HG03565 (cell line): ENCODE results near the gene PFN1.

ENCODE experiments used
- ATAC-seq: cut with Tn5 transposase; IDR thresholded peaks from one replicate; pipeline ENCODE4 v1.9.1; 2021; ENCODE audit warnings: mild to moderate bottlenecking, moderate library complexity; ENCODE audit not compliant: unreplicated experiment

Gene PFN1

DNA sequence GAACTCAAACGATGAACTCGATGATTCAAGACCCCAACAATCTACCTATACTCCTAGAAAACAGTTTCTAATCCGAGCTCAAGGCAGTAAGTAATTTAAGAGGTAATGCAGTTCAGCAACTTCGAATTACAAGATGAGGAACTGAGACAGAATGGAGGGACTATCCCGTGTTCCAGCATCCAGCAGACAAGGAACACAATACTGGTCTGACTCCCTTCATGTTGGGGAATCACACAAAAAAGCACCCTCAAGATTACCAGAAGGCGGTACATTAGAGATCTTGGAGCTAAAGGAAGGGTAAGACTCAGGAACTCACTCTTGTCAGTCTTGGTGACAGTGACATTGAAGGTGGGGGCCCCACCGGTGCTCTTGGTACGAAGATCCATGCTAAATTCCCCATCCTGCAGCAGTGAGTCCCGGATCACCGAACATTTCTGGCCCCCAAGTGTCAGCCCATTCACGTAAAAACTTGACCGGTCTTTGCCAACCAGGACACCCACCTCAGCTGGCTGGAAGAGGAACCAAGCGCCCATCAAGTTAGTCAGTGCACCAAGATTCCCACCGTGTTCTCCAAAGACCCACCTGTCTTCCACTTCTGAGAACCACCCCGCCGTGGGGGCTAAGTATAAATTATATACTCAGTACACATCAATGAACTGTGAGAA is 1.9 kb downstream of the PFN1 start:
- no peak for ATAC-seq

DNA sequence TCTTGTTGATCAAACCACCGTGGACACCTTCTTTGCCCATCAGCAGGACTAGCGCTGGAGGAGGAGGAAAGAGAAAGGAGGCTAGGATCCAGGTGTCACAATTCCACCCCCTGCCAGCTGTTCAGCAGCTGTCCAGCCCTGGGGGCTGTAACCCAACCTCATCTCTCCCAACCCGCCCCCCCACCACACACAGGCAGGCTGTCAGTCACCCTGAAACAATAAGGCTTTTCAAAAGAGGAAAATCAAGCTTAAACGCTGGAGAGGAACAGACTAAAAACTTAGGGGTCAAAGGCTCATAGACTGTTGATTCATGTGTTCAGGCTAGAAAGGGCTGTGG is 2.4 kb downstream of the PFN1 start:
- ATAC-seq, result no peak

DNA sequence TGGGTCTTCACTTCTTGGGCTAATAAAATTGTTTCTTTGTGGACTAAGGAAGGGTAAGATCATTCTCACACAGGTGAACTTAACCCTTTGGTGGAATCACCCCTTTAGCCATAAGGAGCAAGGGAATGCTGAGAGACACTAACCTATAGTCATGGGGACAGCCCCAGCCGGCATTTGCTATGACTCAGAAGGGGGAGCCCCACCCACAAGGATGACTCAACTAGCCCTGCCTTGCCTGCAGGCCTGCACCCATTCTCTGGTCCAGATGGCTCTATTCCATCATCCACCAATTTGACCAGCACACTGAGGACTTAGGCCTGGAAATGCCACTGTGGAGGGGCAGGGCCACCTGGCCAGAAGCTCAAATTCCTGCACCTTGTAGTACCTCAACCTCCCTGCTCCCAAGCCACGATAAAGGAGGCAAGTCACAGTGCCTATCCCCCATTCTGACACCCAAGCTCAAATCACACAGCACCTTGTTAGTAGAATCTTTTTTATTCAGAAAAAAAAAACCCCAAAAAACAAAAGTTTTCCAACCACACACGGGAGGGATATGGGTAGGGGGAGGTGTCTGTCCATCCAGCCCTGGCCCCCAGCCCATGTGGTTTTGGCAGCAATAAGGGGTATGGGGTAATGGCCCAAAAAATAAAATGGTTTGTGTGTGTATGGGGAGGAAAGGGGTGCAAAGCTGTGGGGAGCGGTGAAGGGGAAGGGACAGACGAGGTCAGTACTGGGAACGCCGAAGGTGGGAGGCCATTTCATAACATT is 3.0 kb downstream of the PFN1 start:
- ATAC-seq, result no peak

DNA sequence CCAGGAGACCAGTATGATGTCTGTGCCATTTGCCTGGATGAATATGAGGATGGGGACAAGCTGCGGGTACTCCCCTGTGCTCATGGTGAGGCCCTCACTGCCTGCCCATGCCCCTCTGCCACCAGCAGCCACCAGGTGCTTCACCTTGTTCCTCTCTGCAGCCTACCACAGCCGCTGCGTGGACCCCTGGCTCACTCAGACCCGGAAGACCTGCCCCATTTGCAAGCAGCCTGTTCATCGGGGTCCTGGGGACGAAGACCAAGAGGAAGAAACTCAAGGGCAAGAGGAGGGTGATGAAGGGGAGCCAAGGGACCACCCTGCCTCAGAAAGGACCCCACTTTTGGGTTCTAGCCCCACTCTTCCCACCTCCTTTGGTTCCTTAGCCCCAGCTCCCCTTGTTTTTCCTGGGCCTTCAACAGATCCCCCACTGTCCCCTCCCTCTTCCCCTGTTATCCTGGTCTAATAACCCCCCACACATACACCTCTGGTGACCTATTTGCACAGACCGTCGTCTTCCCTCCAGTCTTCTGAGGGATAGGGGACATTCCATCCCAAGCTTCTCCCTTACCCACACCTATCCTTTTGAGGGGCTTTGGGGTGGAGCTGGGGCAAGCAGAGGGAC is 3.7 kb downstream of the PFN1 start:
- no peak for ATAC-seq

DNA sequence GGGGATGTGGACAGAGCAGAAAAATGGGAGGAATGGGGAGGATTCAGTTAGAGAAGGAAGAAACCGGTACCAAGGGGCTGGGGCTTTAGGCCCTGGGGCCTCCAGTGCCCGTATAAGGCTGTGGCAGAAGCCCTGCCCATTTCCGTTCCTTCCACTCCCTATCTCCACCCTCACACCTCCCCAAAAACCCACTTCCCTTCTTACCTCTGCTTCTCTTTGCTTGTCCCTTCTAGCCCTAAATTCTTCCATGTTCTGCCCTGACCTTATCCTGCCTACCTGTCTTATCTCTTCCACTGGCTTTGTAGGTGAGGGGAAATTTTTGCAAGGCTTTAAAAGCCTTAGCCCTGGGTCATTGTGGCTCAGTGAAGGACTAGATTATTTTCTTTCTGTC is 4.2 kb downstream of the PFN1 start:
- no peak for ATAC-seq

DNA sequence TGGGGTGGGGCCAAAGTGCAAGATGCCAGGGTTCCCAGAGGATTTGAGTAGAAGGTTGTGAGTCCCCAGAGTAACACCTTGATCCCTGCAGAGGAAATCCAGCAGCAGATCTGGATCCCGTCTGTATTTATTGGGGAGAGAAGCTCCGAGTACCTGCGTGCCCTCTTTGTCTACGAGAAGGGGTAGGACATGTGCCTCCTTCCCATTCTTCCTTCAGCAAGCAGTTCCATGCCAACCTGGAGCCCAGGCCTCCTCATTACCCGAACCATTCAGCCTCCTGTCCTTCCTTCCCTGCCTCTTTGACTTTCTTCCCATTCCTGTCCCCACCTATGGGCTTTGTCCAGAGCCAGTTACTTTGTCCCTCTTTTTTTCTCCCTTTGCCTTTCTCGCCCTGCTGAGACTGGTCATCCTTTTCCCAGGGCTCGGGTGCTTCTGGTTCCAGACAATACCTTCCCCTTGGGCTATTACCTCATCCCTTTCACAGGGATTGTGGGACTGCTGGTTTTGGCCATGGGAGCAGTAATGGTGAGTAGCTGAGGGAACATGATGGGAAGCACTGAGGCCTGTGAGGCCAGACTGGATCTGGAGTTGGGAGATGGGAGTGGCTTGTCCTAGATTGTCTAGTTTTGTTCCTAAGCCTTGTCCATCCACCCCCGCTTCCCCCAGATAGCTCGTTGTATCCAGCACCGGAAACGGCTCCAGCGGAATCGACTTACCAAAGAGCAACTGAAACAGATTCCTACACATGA is 5.4 kb downstream of the PFN1 start:
- no peak for ATAC-seq

DNA sequence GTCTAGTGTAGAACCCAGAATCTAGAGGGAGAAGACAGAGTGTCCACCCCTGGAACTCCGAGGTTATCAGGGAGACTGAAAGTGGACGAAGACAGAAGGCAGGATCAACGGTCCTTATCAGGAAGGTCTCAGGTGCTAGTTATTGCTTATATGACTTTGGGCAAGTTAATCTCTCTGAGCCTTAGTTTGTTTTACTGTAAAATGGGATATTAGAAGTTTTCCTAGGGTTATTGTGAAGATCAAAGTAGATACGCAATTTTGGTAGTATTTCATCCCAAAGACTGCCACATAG is 7.1 kb downstream of the PFN1 start:
- no peak for ATAC-seq

DNA sequence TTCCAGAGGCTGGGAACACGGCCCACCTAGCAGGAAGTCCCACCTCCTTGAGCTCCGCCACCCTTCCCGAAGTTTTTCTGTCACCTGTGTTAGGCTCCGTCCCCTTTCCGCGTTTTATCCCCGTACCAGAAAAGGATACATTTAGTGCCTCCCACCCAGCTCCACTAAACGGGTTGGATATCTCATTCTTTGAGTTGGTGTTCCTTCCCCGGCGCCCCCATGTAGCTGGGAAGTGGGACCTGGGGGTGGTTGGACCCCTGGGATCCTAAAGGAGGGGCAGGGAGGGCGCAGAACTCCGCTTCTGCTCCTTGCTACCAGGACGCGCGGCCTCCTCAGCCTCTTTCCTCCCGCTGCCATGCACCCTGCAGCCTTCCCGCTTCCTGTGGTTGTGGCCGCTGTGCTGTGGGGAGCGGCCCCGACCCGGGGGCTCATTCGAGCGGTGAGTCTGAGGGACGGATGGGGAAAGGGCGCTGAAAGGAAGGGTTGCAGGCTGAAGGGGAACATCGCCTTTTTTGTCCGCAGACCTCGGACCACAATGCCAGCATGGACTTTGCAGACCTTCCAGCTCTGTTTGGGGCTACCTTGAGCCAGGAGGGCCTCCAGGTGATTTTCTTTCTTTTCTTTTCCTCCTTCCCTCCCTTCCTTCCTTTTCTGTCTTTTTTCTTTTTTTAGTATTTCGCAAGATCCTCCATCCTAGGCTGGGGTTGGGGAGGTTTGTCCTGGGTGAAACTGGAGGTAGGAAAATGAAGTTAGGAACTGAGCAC is 7.6 kb downstream of the PFN1 start:
- ATAC-seq, result no peak

DNA sequence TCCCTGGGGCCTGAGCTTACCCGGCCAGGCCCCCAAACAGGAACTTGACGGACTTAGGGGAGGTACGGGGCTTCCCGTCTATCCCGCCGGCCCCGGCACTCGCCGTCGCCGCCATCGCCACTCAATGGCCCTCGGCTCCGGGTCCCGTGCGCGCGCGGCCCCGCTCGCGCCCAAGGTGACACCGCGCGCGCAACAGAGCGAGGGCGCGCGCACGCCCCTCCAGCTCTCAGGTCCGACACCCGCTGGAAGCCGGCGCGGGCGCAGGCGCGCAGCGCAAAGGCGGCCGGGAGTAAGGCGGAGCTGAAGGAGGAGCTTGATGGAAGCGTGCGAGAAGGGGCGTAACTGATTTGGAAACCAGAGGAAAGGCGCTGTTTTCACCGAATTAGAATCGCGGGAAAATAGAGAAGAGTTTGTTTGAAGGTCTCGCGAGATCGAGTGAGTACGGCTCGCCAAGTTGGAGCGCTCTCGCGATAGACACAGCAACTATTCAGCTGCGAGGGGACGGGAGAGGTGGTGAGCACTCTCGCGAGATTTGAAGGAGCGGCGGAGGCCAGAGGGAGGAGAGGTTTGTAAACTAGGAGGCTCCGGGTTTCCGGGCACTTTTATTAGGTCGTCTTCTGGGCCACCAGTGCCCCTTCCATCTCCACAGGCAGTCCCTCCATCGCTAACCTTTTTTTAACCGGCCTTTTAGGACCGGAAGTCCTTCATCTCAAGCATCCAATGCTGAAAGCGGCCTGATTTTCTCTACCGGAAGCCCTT is 8.4 kb downstream of the PFN1 start, which contains the start of the genes RNF167 and SLC25A11:
Gene RNF167, plus strand, starts transcription at position 473 of the 759 bp plus-strand sequence. CDS start 642 bp downstream, outside the sequence.
Gene SLC25A11, minus strand, starts transcription at position 251 of the 759 bp plus-strand sequence. Its CDS starts 136 bp downstream, at position 115.
- ATAC-seq, result peak; percentile 75

DNA sequence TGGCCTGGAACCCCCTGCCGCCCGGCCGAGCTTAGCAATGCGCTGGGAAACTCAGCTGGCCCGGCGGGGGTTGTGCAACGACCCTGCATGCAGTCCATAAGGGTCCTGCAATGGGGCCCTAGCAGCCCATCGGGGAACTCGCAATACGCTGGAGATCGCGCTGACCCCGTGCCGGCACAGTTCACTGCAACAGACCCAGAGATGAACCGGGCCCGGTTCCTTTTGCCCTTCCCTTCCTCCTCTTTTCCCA is 8.9 kb downstream of the PFN1 start:
- ATAC-seq, result no peak

DNA sequence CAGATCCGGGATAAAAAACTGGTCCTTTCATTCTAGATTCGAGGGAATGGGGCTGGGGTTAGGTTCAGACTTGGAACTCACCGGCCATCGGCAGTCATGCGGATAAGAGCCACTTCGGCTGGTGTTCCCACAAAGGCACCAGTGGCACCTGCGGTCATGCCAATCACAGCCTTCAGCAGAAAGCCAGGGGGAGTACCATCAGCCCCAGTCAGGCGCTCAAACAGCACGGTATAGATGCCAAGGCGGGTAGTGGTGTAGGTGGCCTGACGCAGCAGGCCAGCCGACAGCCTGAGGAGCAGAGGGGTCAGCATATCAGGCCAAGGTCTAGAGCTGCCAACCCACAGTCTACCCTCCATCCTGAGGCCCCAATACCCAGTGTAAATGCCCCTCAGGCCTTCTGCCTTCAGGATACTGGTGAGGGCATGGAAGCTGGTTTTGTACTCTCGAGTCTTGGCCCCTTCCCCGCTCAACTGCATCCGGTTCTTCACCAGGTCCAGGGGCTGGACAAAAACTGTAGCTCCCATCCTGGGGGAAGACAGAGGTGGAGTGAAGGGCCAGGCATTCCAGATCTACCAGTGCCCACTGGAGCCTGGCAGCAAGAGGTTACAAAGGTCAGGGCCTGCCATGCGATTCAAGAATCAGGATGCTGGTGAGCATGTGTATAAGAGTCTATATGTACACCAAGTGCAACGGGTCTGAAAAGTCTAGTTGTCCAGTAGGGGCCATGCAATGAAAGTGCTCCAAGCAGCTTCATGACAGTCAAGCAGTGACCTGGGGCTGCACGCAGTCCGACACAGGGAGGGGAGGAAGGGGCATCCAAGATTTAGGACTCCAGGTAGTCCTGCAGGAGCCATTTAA is 9.4 kb downstream of the PFN1 start:
- ATAC-seq, result no peak

DNA sequence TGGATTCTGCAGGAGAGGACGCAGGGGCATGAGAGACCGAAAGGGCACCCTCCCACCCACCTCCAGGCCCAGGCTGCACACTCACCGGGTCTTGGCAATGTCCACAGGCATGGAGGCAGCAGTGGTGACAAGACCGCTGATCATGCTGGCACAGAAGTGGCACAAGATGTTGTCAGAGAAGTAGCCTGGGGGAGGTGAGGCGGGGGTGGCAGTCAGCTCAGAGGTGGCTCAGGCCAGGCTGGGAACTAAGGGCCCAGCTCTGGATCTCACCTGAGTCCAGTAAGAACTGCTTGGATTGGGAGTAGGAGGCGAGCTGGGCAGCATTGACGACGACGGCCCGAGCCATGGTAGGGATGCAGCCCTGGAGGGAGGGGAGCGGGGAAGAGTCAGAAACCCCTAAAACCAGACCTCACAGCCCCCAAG is 10.2 kb downstream of the PFN1 start:
- no peak for ATAC-seq

DNA sequence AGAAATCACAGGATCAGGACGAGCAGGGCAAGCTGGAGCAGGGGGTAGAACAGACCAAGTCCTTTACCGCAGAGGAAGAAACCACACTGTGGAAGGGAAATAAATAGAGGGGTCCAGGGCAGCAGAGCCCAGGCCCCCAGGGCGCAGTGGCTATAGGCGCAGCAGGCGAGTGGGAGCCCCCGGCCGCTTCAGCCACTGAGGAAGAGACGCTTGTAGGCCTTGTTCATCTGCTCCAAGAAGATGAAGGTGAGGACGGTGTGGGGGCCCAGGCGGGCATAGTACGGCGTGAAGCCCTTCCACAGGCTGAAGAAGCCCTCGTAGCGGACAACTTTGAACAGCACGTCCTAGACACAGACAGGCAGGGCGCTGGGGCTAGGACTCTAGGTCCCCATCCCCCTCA is 10.8 kb downstream of the PFN1 start:
- ATAC-seq, result no peak

DNA sequence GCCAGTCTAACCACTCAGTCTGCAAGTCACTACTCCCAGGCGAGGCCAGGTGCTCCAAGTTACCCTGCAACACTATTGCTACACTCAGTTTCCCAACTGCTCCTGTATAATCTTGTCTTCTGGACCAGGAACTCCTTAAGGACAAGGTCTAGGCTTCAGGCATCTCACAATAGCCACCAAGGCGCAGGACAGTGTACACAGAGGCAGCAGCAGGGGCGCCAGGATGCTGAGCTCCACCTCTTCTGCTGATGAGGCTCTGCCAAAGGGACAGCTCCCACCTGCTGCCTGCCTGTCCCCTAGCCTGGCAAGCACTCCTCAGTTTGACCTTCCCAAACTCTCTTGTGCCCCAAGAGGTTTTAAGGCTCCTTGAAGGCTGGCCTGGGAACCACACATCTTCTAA is 11.9 kb downstream of the PFN1 start:
- ATAC-seq, result no peak

DNA sequence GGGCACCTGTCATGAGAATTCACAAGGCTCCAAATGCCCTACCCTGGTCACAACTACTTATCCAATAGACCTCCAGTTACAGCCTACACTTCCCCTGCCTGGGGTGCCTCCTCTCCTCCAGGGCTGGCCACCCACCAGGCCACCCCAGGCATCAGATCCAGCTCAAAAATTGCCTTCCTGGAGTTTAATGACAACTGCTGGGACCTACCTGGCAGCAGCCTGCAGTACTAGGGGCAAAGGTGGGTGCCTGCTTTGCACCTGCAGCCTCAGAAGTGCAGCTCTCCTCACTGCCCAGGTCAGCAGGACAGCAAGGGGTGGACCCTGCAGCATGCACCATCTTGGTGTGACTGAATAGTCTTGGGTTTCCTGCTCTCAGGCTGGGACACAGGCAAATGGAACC is 12.7 kb downstream of the PFN1 start:
- ATAC-seq, result no peak

DNA sequence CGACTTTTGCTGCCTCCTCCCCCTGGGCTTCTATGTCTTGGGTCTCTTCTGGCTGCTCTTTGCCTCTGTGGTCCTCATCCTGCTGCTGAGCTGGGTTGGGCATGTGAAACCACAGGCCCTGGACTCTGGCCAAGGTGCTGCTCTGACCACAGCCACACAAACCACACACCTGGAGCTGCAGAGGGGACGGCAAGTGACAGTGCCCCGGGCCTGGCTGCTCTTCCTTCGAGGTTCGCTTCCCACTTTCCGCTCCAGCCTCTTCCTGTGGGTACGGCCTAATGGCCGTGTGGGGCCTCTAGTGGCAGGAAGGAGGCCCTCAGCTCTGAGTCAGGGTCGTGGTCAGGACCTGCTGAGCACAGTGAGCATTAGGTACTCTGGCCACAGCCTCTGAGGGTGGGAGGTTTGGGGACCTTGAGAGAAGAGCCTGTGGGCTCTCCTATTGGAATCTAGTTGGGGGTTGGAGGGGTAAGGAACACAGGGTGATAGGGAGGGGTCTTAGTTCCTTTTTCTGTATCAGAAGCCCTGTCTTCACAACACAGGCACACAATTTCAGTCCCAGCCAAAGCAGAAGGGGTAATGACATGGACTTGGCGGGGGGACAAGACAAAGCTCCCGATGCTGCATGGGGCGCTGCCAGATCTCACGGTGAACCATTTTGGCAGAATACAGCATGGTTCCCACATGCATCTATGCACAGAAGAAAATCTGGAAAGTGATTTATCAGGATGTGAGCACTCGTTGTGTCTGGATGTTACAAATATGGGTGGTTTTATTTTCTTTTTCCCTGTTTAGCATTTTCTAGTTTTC is 14.0 kb downstream of the PFN1 start:
- ATAC-seq, result no peak

DNA sequence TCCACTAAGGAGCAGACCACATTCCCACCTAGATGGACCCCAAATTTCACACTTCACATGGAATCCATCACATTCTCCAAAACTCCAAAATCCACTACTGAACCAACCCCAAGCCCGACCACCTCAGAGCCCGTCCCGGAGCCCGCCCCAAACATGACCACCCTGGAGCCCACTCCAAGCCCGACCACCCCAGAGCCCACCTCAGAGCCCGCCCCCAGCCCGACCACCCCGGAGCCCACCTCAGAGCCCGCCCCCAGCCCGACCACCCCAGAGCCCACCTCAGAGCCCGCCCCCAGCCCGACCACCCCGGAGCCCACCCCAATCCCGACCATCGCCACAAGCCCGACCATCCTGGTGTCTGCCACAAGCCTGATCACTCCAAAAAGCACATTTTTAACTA is 14.7 kb downstream of the PFN1 start:
- no peak for ATAC-seq

DNA sequence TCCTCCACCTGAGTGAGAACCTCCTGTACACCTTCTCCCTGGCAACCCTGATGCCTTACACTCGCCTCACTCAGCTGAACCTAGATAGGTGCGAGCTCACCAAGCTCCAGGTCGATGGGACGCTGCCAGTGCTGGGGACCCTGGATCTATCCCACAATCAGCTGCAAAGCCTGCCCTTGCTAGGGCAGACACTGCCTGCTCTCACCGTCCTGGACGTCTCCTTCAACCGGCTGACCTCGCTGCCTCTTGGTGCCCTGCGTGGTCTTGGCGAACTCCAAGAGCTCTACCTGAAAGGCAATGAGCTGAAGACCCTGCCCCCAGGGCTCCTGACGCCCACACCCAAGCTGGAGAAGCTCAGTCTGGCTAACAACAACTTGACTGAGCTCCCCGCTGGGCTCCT is 15.6 kb downstream of the PFN1 start:
- ATAC-seq, result no peak

DNA sequence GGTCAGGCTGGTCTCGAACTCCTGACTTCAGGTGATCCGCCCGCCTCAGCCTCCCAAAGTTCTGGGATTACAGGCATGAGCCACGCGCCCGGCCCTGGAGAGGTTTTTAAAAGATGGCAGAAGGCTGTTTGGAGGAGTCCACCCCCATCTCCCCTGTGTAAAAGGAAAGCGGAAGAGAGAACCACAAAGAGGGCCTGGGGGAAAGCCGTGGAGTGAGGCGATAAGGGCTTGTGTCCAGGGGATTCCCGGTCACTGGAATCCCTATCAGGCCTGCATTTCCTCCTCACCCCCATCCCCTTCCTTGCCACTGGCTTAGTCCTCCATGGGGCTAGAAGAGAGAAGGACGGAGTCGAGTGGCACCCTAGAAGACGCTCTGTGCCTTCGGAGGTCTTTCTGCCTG is 16.4 kb downstream of the PFN1 start, which contains the start of gene GP1BA:
Gene GP1BA, plus strand, starts transcription at position 315 of the 400 bp plus-strand sequence. CDS start 328 bp downstream, outside the sequence.
- no peak for ATAC-seq
